Panc1 (cell line): Measurements from ENCODE around the gene ATG4D.

Source experiments
- CTCF ChIP-seq: fragments of 450-650 bp; IDR thresholded peaks from 2 replicates; pipeline ENCODE4 v1.5.1; 2017; ENCODE audit warnings: mild to moderate bottlenecking
- POLR2AphosphoS5 ChIP-seq: IDR thresholded peaks from 2 replicates; pipeline ENCODE4 v1.6.1; 2012; ENCODE audit warnings: mild to moderate bottlenecking, low read depth, low read length, moderate library complexity
- TCF7L2 ChIP-seq: IDR thresholded peaks from 2 replicates; pipeline ENCODE4 v1.6.1; 2011; ENCODE audit warnings: mild to moderate bottlenecking, low read depth, low read length, inconsistent platforms
- TF ChIP-seq, protein P1 (sequence below), 2 experiments: IDR thresholded peaks; 2 replicates each; pipeline ENCODE4 v1.6.1; 2011 to 2012; ENCODE audit warnings: low read depth in 2 of 2, control low read depth in 1 of 2, low read length in 1 of 2, mild to moderate bottlenecking in 1 of 2, moderate library complexity in 1 of 2; ENCODE audit not compliant: insufficient read depth in 1 of 2

DNA sequence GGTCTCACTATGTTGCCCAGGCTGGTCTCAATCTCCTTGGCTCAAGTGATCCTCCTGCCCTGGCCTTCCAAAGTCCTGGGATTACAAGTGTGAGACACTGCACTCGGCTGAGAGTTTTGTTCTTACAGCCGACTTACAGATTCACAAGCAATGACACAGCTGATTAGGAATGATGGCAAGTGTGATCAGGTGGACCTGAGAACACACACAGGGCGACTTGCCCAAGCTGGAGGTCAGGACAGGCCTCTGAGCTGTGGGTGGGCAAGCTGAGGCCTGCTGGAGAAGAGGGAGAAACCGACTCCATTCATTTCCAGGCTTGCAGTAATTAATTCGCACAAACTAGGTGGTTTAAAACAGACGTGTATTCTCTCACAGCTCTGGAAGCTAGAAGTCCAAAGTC, 8.1 kb upstream of the ATG4D start:
- TF ChIP-seq CTCF (no peak), POLR2AphosphoS5 (no peak), TCF7L2 (no peak)
- TF ChIP-seq, protein P1, sequence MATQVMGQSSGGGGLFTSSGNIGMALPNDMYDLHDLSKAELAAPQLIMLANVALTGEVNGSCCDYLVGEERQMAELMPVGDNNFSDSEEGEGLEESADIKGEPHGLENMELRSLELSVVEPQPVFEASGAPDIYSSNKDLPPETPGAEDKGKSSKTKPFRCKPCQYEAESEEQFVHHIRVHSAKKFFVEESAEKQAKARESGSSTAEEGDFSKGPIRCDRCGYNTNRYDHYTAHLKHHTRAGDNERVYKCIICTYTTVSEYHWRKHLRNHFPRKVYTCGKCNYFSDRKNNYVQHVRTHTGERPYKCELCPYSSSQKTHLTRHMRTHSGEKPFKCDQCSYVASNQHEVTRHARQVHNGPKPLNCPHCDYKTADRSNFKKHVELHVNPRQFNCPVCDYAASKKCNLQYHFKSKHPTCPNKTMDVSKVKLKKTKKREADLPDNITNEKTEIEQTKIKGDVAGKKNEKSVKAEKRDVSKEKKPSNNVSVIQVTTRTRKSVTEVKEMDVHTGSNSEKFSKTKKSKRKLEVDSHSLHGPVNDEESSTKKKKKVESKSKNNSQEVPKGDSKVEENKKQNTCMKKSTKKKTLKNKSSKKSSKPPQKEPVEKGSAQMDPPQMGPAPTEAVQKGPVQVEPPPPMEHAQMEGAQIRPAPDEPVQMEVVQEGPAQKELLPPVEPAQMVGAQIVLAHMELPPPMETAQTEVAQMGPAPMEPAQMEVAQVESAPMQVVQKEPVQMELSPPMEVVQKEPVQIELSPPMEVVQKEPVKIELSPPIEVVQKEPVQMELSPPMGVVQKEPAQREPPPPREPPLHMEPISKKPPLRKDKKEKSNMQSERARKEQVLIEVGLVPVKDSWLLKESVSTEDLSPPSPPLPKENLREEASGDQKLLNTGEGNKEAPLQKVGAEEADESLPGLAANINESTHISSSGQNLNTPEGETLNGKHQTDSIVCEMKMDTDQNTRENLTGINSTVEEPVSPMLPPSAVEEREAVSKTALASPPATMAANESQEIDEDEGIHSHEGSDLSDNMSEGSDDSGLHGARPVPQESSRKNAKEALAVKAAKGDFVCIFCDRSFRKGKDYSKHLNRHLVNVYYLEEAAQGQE (IDR thresholded peaks at IDR 0.05; ENCODE audit: insufficient read depth in 1 of 2, low read depth in 2 of 2, low read length in 1 of 2) = no peak
